Measurements from ENCODE around the gene TLE1. TPM values are rescaled to one million over a fixed set of nuclear protein-coding genes. Genes with fewer than 3 reads are reported as not detected.

TLE1 gene
- total and polyA plus RNA-seq, 5 donors from 2014 or later, result 0.03 to 5.5 (median 0.43) TPM; not detected in 1

- Histone ChIP-seq H3K27me3 (ENCODE audit: control insufficient read depth, insufficient read depth, low read length) (no peaks in the 10 kb centered on the region), H3K9me3 (ENCODE audit: control insufficient read depth in 2 of 2, low read length in 2 of 2) (no peaks in the 10 kb centered on the region), H3K4me3 (ENCODE audit: low read depth, low read length) (no peak overlapping the region), H3K36me3 (ENCODE audit: control insufficient read depth, insufficient read depth, low read length) (no peaks in the 10 kb centered on the region), H3K27ac (ENCODE audit: insufficient read depth, low read length, poor library complexity, severe bottlenecking) (no peak overlapping the region), H3K4me1 (ENCODE audit: control insufficient read depth, insufficient read depth, low read length, poor library complexity, severe bottlenecking) (no peaks in the 10 kb centered on the region)
- Mint-ChIP-seq H3K4me3 (no peak overlapping the region), H3K9me3 (peaks cover 0 to 7% (median 0%) of the 10 kb centered on the region in 7 donors), H3K36me3 (no peaks in the 10 kb centered on the region), H3K4me1 (no peaks in the 10 kb centered on the region), H3K27ac (no peak overlapping the region), H3K27me3 (no peaks in the 10 kb centered on the region)
- DNase-seq, result no peak
- no peak for ATAC-seq (ENCODE audit: low read depth in 2 of 2)
Measured at GRCh38 chr9:81678088-81678487, 11.3 kb downstream of the TLE1 start.

GRCh38 chr9:81676395-81676794 lies 13.0 kb downstream of the TLE1 start:
- H3K27me3 Mint-ChIP-seq, result no peaks in the 10 kb centered on the region
- no peak for DNase-seq
- no peaks in the 10 kb centered on the region for H3K4me1 ChIP-seq (ENCODE audit: control insufficient read depth, insufficient read depth, low read length, poor library complexity, severe bottlenecking)
- H3K36me3 ChIP-seq (ENCODE audit: control insufficient read depth, insufficient read depth, low read length), result no peaks in the 10 kb centered on the region
- ATAC-seq (ENCODE audit: low read depth in 2 of 2), result no peak
- H3K9me3 Mint-ChIP-seq, result peaks cover 0 to 10% (median 2%) of the 10 kb centered on the region in 7 donors
- H3K4me3 ChIP-seq (ENCODE audit: low read depth, low read length), result no peak overlapping the region
- H3K27me3 ChIP-seq (ENCODE audit: control insufficient read depth, insufficient read depth, low read length), result no peaks in the 10 kb centered on the region
- no peaks in the 10 kb centered on the region for H3K4me1 Mint-ChIP-seq
- H3K4me3 Mint-ChIP-seq, result no peak overlapping the region
- no peak overlapping the region for H3K27ac ChIP-seq (ENCODE audit: insufficient read depth, low read length, poor library complexity, severe bottlenecking)
- H3K36me3 Mint-ChIP-seq, result no peaks in the 10 kb centered on the region
- no peaks in the 10 kb centered on the region for H3K9me3 ChIP-seq (ENCODE audit: control insufficient read depth in 2 of 2, low read length in 2 of 2)
- no peak overlapping the region for H3K27ac Mint-ChIP-seq

DNA sequence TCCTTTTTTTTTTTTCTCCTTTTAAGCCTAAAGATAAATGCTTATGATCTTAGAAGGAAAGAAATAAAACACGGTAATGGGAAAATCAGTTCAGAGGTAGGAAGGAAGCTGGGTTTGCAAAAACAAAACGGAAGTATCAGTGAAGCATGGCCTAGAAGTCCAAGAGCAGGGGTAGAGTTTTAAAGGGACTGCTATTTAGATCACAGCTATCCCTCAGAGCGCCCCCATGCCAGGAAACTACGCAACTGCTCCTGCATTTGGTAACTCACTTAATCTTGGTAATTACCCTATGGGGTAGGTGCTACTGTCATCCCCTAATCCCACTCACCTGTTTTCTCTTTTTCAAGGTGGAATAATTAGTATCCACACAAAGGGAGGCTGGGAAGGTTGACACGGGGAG lies 16.0 kb downstream of the TLE1 start:
- Histone ChIP-seq H3K27ac (ENCODE audit: insufficient read depth, low read length, poor library complexity, severe bottlenecking) (no peak overlapping the region), H3K27me3 (ENCODE audit: control insufficient read depth, insufficient read depth, low read length) (no peaks in the 10 kb centered on the region), H3K36me3 (ENCODE audit: control insufficient read depth, insufficient read depth, low read length) (no peaks in the 10 kb centered on the region), H3K9me3 (ENCODE audit: control insufficient read depth in 2 of 2, low read length in 2 of 2) (no peaks in the 10 kb centered on the region), H3K4me3 (ENCODE audit: low read depth, low read length) (no peak overlapping the region), H3K4me1 (ENCODE audit: control insufficient read depth, insufficient read depth, low read length, poor library complexity, severe bottlenecking) (no peaks in the 10 kb centered on the region)
- Mint-ChIP-seq H3K36me3 (no peaks in the 10 kb centered on the region), H3K4me3 (no peak overlapping the region), H3K9me3 (peaks cover 0 to 10% (median 2%) of the 10 kb centered on the region in 7 donors), H3K4me1 (no peaks in the 10 kb centered on the region), H3K27ac (no peak overlapping the region), H3K27me3 (no peaks in the 10 kb centered on the region)
- DNase-seq (no peak), ATAC-seq (ENCODE audit: low read depth in 2 of 2) (no peak)

- Histone ChIP-seq H3K4me1 (ENCODE audit: control insufficient read depth, insufficient read depth, low read length, poor library complexity, severe bottlenecking) (no peaks in the 10 kb centered on the region), H3K9me3 (ENCODE audit: control insufficient read depth in 2 of 2, low read length in 2 of 2) (no peaks in the 10 kb centered on the region), H3K27me3 (ENCODE audit: control insufficient read depth, insufficient read depth, low read length) (no peaks in the 10 kb centered on the region), H3K4me3 (ENCODE audit: low read depth, low read length) (no peak overlapping the region), H3K27ac (ENCODE audit: insufficient read depth, low read length, poor library complexity, severe bottlenecking) (no peak overlapping the region), H3K36me3 (ENCODE audit: control insufficient read depth, insufficient read depth, low read length) (no peaks in the 10 kb centered on the region)
- no peaks in the 10 kb centered on the region for H3K27me3 Mint-ChIP-seq
- peaks cover 0 to 10% (median 2%) of the 10 kb centered on the region in 7 donors for H3K9me3 Mint-ChIP-seq
- DNase-seq, result no peak
- no peaks in the 10 kb centered on the region for H3K4me1 Mint-ChIP-seq
- no peak overlapping the region for H3K4me3 Mint-ChIP-seq
- ATAC-seq (ENCODE audit: low read depth in 2 of 2), result no peak
- no peaks in the 10 kb centered on the region for H3K36me3 Mint-ChIP-seq
- H3K27ac Mint-ChIP-seq, result no peak overlapping the region
Measured at GRCh38 chr9:81671880-81672280, 17.5 kb downstream of the TLE1 start.

DNA sequence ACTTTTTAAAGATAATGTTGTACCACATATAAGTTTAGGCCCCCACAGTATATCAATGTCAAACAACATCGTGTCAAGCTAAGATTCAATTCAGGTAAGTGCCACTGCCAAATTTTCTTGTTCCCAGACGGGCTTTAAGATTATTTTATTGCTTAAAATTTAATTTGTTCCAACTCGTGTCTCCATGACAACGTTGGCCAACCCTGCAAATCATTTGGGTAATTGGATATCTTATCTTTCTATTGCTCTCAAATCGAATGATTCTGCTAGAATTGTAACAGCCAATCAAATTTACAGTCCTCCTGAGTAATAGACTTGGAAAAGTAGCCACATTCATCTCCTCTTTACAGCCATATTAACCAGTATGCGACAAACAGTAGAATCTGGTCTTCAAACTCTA lies 19.5 kb downstream of the TLE1 start:
- Histone ChIP-seq H3K4me1 (ENCODE audit: control insufficient read depth, insufficient read depth, low read length, poor library complexity, severe bottlenecking) (no peaks in the 10 kb centered on the region), H3K27me3 (ENCODE audit: control insufficient read depth, insufficient read depth, low read length) (no peaks in the 10 kb centered on the region), H3K4me3 (ENCODE audit: low read depth, low read length) (no peak overlapping the region), H3K36me3 (ENCODE audit: control insufficient read depth, insufficient read depth, low read length) (no peaks in the 10 kb centered on the region), H3K9me3 (ENCODE audit: control insufficient read depth in 2 of 2, low read length in 2 of 2) (no peaks in the 10 kb centered on the region), H3K27ac (ENCODE audit: insufficient read depth, low read length, poor library complexity, severe bottlenecking) (no peak overlapping the region)
- Mint-ChIP-seq H3K4me3 (no peak overlapping the region), H3K36me3 (no peaks in the 10 kb centered on the region), H3K4me1 (no peaks in the 10 kb centered on the region), H3K9me3 (peaks cover 0 to 6% (median 0%) of the 10 kb centered on the region in 7 donors), H3K27ac (no peak overlapping the region), H3K27me3 (no peaks in the 10 kb centered on the region)
- DNase-seq (no peak), ATAC-seq (ENCODE audit: low read depth in 2 of 2) (no peak)

DNA sequence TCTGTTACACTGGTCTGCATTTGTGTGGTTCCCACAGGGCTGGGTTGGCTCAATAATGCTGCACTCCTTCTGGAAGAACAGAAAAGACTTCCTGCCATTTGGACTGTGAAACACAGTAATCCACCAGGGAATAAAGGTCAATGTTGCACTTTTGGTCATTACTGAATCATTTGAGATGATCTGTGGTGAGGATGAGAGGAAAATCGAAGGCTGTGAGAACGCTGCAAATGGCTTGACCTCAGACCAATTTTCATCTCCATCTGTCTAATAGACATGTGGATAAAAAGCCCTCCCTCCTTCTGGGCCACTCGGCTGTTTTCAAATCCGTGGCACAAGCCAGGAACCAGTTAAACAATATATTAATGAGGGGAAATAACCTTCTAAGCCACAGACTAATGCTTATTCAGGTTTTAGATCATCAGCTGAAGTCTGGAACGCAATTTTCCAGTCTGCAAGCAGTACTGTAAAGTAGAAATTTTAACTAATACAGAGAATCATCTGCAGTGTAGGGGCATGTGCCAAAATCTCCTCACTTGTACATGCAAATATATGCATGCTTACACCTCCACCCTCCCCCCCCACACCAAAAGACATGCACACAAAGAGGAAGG lies 20.2 kb downstream of the TLE1 start:
- Histone ChIP-seq H3K27me3 (ENCODE audit: control insufficient read depth, insufficient read depth, low read length) (no peaks in the 10 kb centered on the region), H3K9me3 (ENCODE audit: control insufficient read depth in 2 of 2, low read length in 2 of 2) (no peaks in the 10 kb centered on the region), H3K27ac (ENCODE audit: insufficient read depth, low read length, poor library complexity, severe bottlenecking) (no peak overlapping the region), H3K4me3 (ENCODE audit: low read depth, low read length) (no peak overlapping the region), H3K4me1 (ENCODE audit: control insufficient read depth, insufficient read depth, low read length, poor library complexity, severe bottlenecking) (no peaks in the 10 kb centered on the region), H3K36me3 (ENCODE audit: control insufficient read depth, insufficient read depth, low read length) (no peaks in the 10 kb centered on the region)
- DNase-seq (no peak), ATAC-seq (ENCODE audit: low read depth in 2 of 2) (no peak)
- H3K9me3 Mint-ChIP-seq, result peaks cover 0 to 6% (median 0%) of the 10 kb centered on the region in 7 donors
- no peaks in the 10 kb centered on the region for H3K27me3 Mint-ChIP-seq
- H3K36me3 Mint-ChIP-seq, result no peaks in the 10 kb centered on the region
- no peak overlapping the region for H3K4me3 Mint-ChIP-seq
- H3K27ac Mint-ChIP-seq, result no peak overlapping the region
- no peaks in the 10 kb centered on the region for H3K4me1 Mint-ChIP-seq

GRCh38 chr9:81666123-81666522 lies 23.2 kb downstream of the TLE1 start:
- H3K4me1 ChIP-seq (ENCODE audit: control insufficient read depth, insufficient read depth, low read length, poor library complexity, severe bottlenecking), result no peaks in the 10 kb centered on the region
- no peaks in the 10 kb centered on the region for H3K4me1 Mint-ChIP-seq
- H3K27ac ChIP-seq (ENCODE audit: insufficient read depth, low read length, poor library complexity, severe bottlenecking), result no peak overlapping the region
- H3K27me3 Mint-ChIP-seq, result no peaks in the 10 kb centered on the region
- H3K4me3 Mint-ChIP-seq, result no peak overlapping the region
- DNase-seq, result no peak
- no peak overlapping the region for H3K4me3 ChIP-seq (ENCODE audit: low read depth, low read length)
- no peak for ATAC-seq (ENCODE audit: low read depth in 2 of 2)
- H3K27me3 ChIP-seq (ENCODE audit: control insufficient read depth, insufficient read depth, low read length), result no peaks in the 10 kb centered on the region
- H3K36me3 ChIP-seq (ENCODE audit: control insufficient read depth, insufficient read depth, low read length), result no peaks in the 10 kb centered on the region
- H3K9me3 ChIP-seq (ENCODE audit: control insufficient read depth in 2 of 2, low read length in 2 of 2), result no peaks in the 10 kb centered on the region
- H3K9me3 Mint-ChIP-seq, result peaks cover 0 to 2% (median 0%) of the 10 kb centered on the region in 7 donors
- no peak overlapping the region for H3K27ac Mint-ChIP-seq
- no peaks in the 10 kb centered on the region for H3K36me3 Mint-ChIP-seq

GRCh38 chr9:81665322-81665871 lies 23.9 kb downstream of the TLE1 start:
- no peak overlapping the region for H3K27ac ChIP-seq (ENCODE audit: insufficient read depth, low read length, poor library complexity, severe bottlenecking)
- H3K27ac Mint-ChIP-seq, result no peak overlapping the region
- no peaks in the 10 kb centered on the region for H3K4me1 ChIP-seq (ENCODE audit: control insufficient read depth, insufficient read depth, low read length, poor library complexity, severe bottlenecking)
- no peaks in the 10 kb centered on the region for H3K27me3 Mint-ChIP-seq
- no peak overlapping the region for H3K4me3 Mint-ChIP-seq
- H3K9me3 Mint-ChIP-seq, result peaks cover 0 to 2% (median 0%) of the 10 kb centered on the region in 7 donors
- DNase-seq, result no peak
- no peaks in the 10 kb centered on the region for H3K4me1 Mint-ChIP-seq
- ATAC-seq (ENCODE audit: low read depth in 2 of 2), result no peak
- no peaks in the 10 kb centered on the region for H3K36me3 Mint-ChIP-seq
- H3K9me3 ChIP-seq (ENCODE audit: control insufficient read depth in 2 of 2, low read length in 2 of 2), result no peaks in the 10 kb centered on the region
- H3K36me3 ChIP-seq (ENCODE audit: control insufficient read depth, insufficient read depth, low read length), result no peaks in the 10 kb centered on the region
- no peak overlapping the region for H3K4me3 ChIP-seq (ENCODE audit: low read depth, low read length)
- H3K27me3 ChIP-seq (ENCODE audit: control insufficient read depth, insufficient read depth, low read length), result no peaks in the 10 kb centered on the region
